HepG2 (cell line): ENCODE results near the gene OMD. TPM values are rescaled to one million over a fixed set of nuclear protein-coding genes. Genes with fewer than 3 reads are reported as not detected.
A peak's percentile ranks its signal among the peaks of the same experiment; 100 is the strongest.

Experiments
- ATAC-seq: fragments of 200-7000 bp; cut with Tn5 transposase; 3 replicates; pipeline ENCODE4 v1.9.1; 2020; ENCODE audit warnings: mild to moderate bottlenecking, moderate library complexity
- BruUV-seq: library from RNA; stranded (reverse); fragments of 400-500 nt; replicated peaks from 2 replicates; lab custom pipeline; 2021; lab: Mats Ljungman, UMichigan
- CTCF ChIA-PET: fragments of 300-600 bp; formaldehyde crosslinking; extraction: SDS; loops from one replicate; lab custom pipeline; 2021; ENCODE audit warnings: low total read pairs, inconsistent platforms, low intra/inter-chr PET ratio; lab: Yijun Ruan, JAX
- POLR2A ChIA-PET: fragments of 350-600 bp; sonication (Branson Sonifier 250); formaldehyde crosslinking; loops from one replicate; lab custom pipeline; 2020; ENCODE audit warnings: antibody characterized with exemption, inconsistent platforms; lab: Yijun Ruan, JAX
- DNase-seq: peaks from one replicate; pipeline ENCODE4 v3.0.0-alpha.2; 2015; ENCODE audit warnings: low spot score
- FAIRE-seq: peaks from 3 replicates; lab custom pipeline; 2011; peaks lifted over from hg19 to GRCh38; lab: Jason Lieb, UNC
- H2AFZ ChIP-seq: one replicate; pipeline ENCODE4 v1.6.1; 2011; ENCODE audit warnings: low read length, inconsistent platforms
- H3K27ac ChIP-seq: fragments of 300-600 bp; 3 replicates; pipeline ENCODE4 v1.8.0; 2011; ENCODE audit warnings: mixed run types, mild to moderate bottlenecking, mixed read lengths, low read length, inconsistent platforms; ENCODE audit not compliant: insufficient read depth; ENCODE audit errors: extremely low read length
- H3K27me3 ChIP-seq, 2 experiments: fragments of 200-600 bp in 1 of 2; 2 replicates in 1 of 2; 3 replicates in 1 of 2; pipeline versions ENCODE4 v1.6.0 to v1.8.0; 2011; ENCODE audit warnings: low read length in 2 of 2, mild to moderate bottlenecking in 2 of 2, moderate library complexity in 2 of 2, inconsistent platforms in 1 of 2; ENCODE audit not compliant: insufficient read depth in 2 of 2, control insufficient read depth in 1 of 2
- H3K36me3 ChIP-seq, 2 experiments: fragments of 200-600 bp in 1 of 2; replicated peaks in 1 of 2; 2 replicates in 1 of 2; 3 replicates in 1 of 2; pipeline versions ENCODE4 v1.5.1 to v1.8.0; 2011; ENCODE audit warnings: low read length in 2 of 2, inconsistent platforms in 1 of 2; ENCODE audit not compliant: insufficient read depth in 2 of 2, control insufficient read depth in 1 of 2
- H3K4me1 ChIP-seq: 2 replicates; pipeline ENCODE4 v1.5.1; 2012; ENCODE audit warnings: low read length, inconsistent platforms; ENCODE audit not compliant: insufficient read depth
- H3K4me2 ChIP-seq: 2 replicates; pipeline ENCODE4 v1.6.0; 2011; ENCODE audit warnings: low read depth, low read length, inconsistent platforms
- H3K4me3 ChIP-seq, 3 experiments: fragments of 200-600 bp in 1 of 3; sonication (generic), shearing (Covaris generic) in 1 of 3; replicated peaks in 1 of 3; 2 replicates each; pipeline ENCODE4 v1.5.1; 2011 to 2016; ENCODE audit warnings: low read length in 3 of 3, inconsistent platforms in 2 of 3, low read depth in 2 of 3, mild to moderate bottlenecking in 2 of 3, control low read depth in 1 of 3, mixed read lengths in 1 of 3; ENCODE audit not compliant: insufficient read depth in 1 of 3
- H3K79me2 ChIP-seq: one replicate; pipeline ENCODE4 v1.6.1; 2011; ENCODE audit warnings: low read length, inconsistent platforms; ENCODE audit not compliant: insufficient read depth
- H3K9ac ChIP-seq: 2 replicates; pipeline ENCODE4 v1.6.0; 2011; ENCODE audit warnings: mild to moderate bottlenecking, low read depth, low read length, inconsistent platforms; ENCODE audit not compliant: insufficient read depth
- H3K9me3 ChIP-seq: 2 replicates; pipeline ENCODE4 v1.5.1; 2012; ENCODE audit warnings: mild to moderate bottlenecking, low read length
- H4K20me1 ChIP-seq: 2 replicates; pipeline ENCODE4 v1.6.0; 2011; ENCODE audit warnings: inconsistent platforms, mild to moderate bottlenecking, low read length, moderate library complexity; ENCODE audit not compliant: insufficient read depth
- HIC2 ChIP-seq: sonication (generic); formaldehyde crosslinking; IDR thresholded peaks from 2 replicates; pipeline ENCODE4 v1.9.0; 2022; ENCODE audit warnings: low read depth, missing genetic modification reagents
- IKZF5 ChIP-seq: IDR thresholded peaks from 2 replicates; pipeline ENCODE4 v1.6.1; 2018; ENCODE audit warnings: missing genetic modification reagents, mild to moderate bottlenecking, missing compliant biosample characterization
- MAFK ChIP-seq, 2 experiments: IDR thresholded peaks in 1 of 2; conservative IDR thresholded peaks in 1 of 2; 2 replicates each; pipeline ENCODE4 v1.6.1; 2011; ENCODE audit warnings: improper control_type of control experiment in 2 of 2, low read length in 2 of 2
- MBNL3 ChIP-seq: fragments of 250-450 bp; sonication (Bioruptor Pico); conservative IDR thresholded peaks from 2 replicates; pipeline ENCODE4 v1.8.0; 2022; ENCODE audit warnings: mild to moderate bottlenecking, inconsistent platforms
- SATB2 ChIP-seq: sonication (generic); formaldehyde crosslinking; IDR thresholded peaks from 2 replicates; pipeline ENCODE4 v1.5.0; 2020; ENCODE audit warnings: missing genetic modification reagents
- WGBS: methylation state at CpG from one replicate; pipeline ENCODE4 v1.1.6; 2017; ENCODE audit warnings: low lambda C conversion rate; 5-methylcytosine and 5-hydroxymethylcytosine counted together
- in situ Hi-C: cut with HindIII; loops from 2 replicates; pipeline ENCODE4 v1.10.0; 2017; ENCODE audit warnings: low pct_unique_long_range_greater_than_20kb; ENCODE audit not compliant: extremely low pct_ligation_motif_present
- intact Hi-C: fragments of 100-400 bp; cut with micrococcal nuclease; formaldehyde crosslinking; loops from one replicate; pipeline ENCODE4 v1.10.0; 2022; ENCODE audit not compliant: unreplicated experiment
- polyA plus RNA-seq, 8 experiments: library from polyadenylated mRNA; depleted of rRNA in 3 of 8; stranded (reverse) in 7 of 8; unstranded in 1 of 8; fragments of >200 nt; fragmentation: Illumina TruSeq in 4 of 8; extraction: Trizol in 4 of 8; gene quantifications; 2 replicates each; pipeline versions ENCODE4 v1.2.1 to v1.2.3, GENCODE V29; 2011 to 2016; ENCODE audit warnings: low read depth in 4 of 8, missing spikeins in 1 of 8, mixed read lengths in 1 of 8; ENCODE audit not compliant: insufficient read depth in 1 of 8
- total RNA-seq, 5 experiments: library from RNA; depleted of rRNA; stranded (reverse); fragments of >200 nt; fragmentation: Illumina TruSeq; extraction: Trizol; gene quantifications; 2 replicates each; pipeline ENCODE4 v1.2.3, GENCODE V29; 2016; ENCODE audit warnings: low read depth in 1 of 5

OMD gene
- total and polyA plus RNA-seq, 2 of the 13 experiments (the other 11 are each of a cell fraction or from before 2014, with no cell fraction given), result not detected

GRCh38 chr9:92384375-92384774 lies 39.9 kb downstream of the OMD start:
- Histone ChIP-seq H3K27ac (no peak overlapping the region), H4K20me1 (no peaks in the 10 kb centered on the region), H3K4me3 (no peak overlapping the region), H3K4me2 (no peak overlapping the region), H3K9ac (no peak overlapping the region), H3K27me3 (no peaks in the 10 kb centered on the region), H3K79me2 (no peaks in the 10 kb centered on the region), H2AFZ (no peak overlapping the region), H3K9me3 (no peaks in the 10 kb centered on the region), H3K36me3 (no peaks in the 10 kb centered on the region), H3K4me1 (no peaks in the 10 kb centered on the region)
- ATAC-seq (no peak), DNase-seq (no peak), FAIRE-seq (no peak)
- TF ChIP-seq MBNL3 (CRISPR knock-in tag) (no peak), MAFK (conservative IDR thresholded peaks at IDR 0.05 in 1 of 2, IDR thresholded peaks at IDR 0.05 in 1 of 2; ENCODE audit: low read length in 2 of 2) (0 out of 4 replicates have a peak, but pooled peaks of 1 of the 2 experiments have one; percentile 12)
- in situ Hi-C loops, result no loop called here
- ChIA-PET CTCF (no interaction called here), POLR2A (no interaction called here)
- intact Hi-C loops, result no loop called here
- WGBS, result 91% methylated on average over 1 of the region's 1 CpG
- BruUV-seq, result no TSS peak

GRCh38 chr9:92381775-92382174 lies 42.5 kb downstream of the OMD start:
- 96% methylated on average over 2 of the region's 2 CpGs for WGBS
- no TSS peak for BruUV-seq
- H3K9ac ChIP-seq, result no peak overlapping the region
- POLR2A ChIA-PET, result no interaction called here
- H3K27me3 ChIP-seq, result no peaks in the 10 kb centered on the region
- TF ChIP-seq IKZF5 (CRISPR knock-in tag) (no peak), SATB2 (CRISPR knock-in tag) (no peak), HIC2 (no peak)
- in situ Hi-C loops (no loop called here), intact Hi-C loops (no loop called here)
- no peaks in the 10 kb centered on the region for H3K36me3 ChIP-seq
- no peaks in the 10 kb centered on the region for H4K20me1 ChIP-seq
- peaks cover 7% of the 10 kb centered on the region for H3K4me1 ChIP-seq
- no peak overlapping the region for H3K4me2 ChIP-seq
- H3K79me2 ChIP-seq, result no peaks in the 10 kb centered on the region
- H3K4me3 ChIP-seq, result no peak overlapping the region
- CTCF ChIA-PET, result no interaction called here
- DNase-seq (no peak), FAIRE-seq (no peak), ATAC-seq (no peak)
- H3K27ac ChIP-seq, result no peak overlapping the region
- H3K9me3 ChIP-seq, result no peaks in the 10 kb centered on the region
- no peak overlapping the region for H2AFZ ChIP-seq
